ENCODE measurements around the gene ANKRD34A. TPM values are rescaled to one million over a fixed set of nuclear protein-coding genes. Genes with fewer than 3 reads are reported as not detected.

Gene ANKRD34A
- total and polyA plus RNA-seq, 2 of the 13 experiments (the other 11 are each of a cell fraction or from before 2014, with no cell fraction given) = 0.05 to 0.07 TPM

GRCh38 chr1:145964328-145965118 is at the start of gene ANKRD34A, which contains the start of gene POLR3GL (continued):
- TF ChIP-seq ZNF646 (CRISPR knock-in tag; IDR thresholded peaks at IDR 0.05) (no peak), TSC22D2 (CRISPR knock-in tag; IDR thresholded peaks at IDR 0.05; ENCODE audit: borderline replicate concordance) (peak; percentile 54; the same call in 1 of the 2 replicates), SOX5 (CRISPR knock-in tag; IDR thresholded peaks at IDR 0.05; ENCODE audit: borderline replicate concordance) (0 out of 2 replicates have a peak, but pooled peaks have one; percentile 10), CEBPB (IDR thresholded peaks at IDR 0.05; ENCODE audit: borderline replicate concordance, low read depth, low read length) (no peak), SETDB1 (CRISPR knock-in tag; IDR thresholded peaks at IDR 0.05; ENCODE audit: borderline replicate concordance) (no peak), ETS1 (CRISPR knock-in tag; IDR thresholded peaks at IDR 0.05) (no peak), E2F1 (CRISPR knock-in tag; IDR thresholded peaks at IDR 0.05) (no peak), BRCA1 (CRISPR knock-in tag; IDR thresholded peaks at IDR 0.05) (0 out of 2 replicates have a peak, but pooled peaks have one; percentile 19), PHF5A (CRISPR knock-in tag; IDR thresholded peaks at IDR 0.05; ENCODE audit: low read depth, unreplicated experiment) (no peak), BORCS8-MEF2B (CRISPR knock-in tag; IDR thresholded peaks at IDR 0.05) (no peak), ZNF883 (CRISPR knock-in tag; IDR thresholded peaks at IDR 0.05; ENCODE audit: not compliant biosample characterization) (no peak), ZFP90 (CRISPR knock-in tag; IDR thresholded peaks at IDR 0.05; ENCODE audit: borderline replicate concordance) (0 out of 2 replicates have a peak, but pooled peaks have one; percentile 62), HOXA7 (CRISPR knock-in tag; IDR thresholded peaks at IDR 0.05) (no peak), ZNF83 (CRISPR knock-in tag; IDR thresholded peaks at IDR 0.05; ENCODE audit: borderline replicate concordance) (no peak), SIX4 (CRISPR knock-in tag; IDR thresholded peaks at IDR 0.05) (0 out of 2 replicates have a peak, but pooled peaks have one; percentile 12), ZNF780A (CRISPR knock-in tag; IDR thresholded peaks at IDR 0.05) (no peak), ZBTB49 (CRISPR knock-in tag; IDR thresholded peaks at IDR 0.05; ENCODE audit: borderline replicate concordance) (no peak), RBAK (CRISPR knock-in tag; IDR thresholded peaks at IDR 0.05) (no peak)
